Activated naive CD4-positive, alpha-beta T cell treated with anti-CD3 and anti-CD28 coated beads, Interleukin-2, amount 10 ng/mL, durations not matched to agents 7 days and 5 days (primary cell): Measurements from ENCODE around the gene ZSWIM6.
A peak's percentile ranks its signal among the peaks of the same experiment; 100 is the strongest.

Experiments used
- CTCF ChIA-PET: fragments of 350-600 bp; sonication (Branson Sonifier 250); formaldehyde crosslinking; loops from one replicate; lab custom pipeline; 2021; ENCODE audit warnings: antibody characterized with exemption; lab: Charles Lee
- DNase-seq: peaks from one replicate; pipeline ENCODE4 v3.0.0-alpha.2; 2020
- H3K27ac Mint-ChIP-seq: one replicate; pipeline ENCODE4 v1.8.0; 2021; ENCODE audit warnings: mild to moderate bottlenecking, moderate library complexity, mixed read lengths
- H3K27me3 Mint-ChIP-seq: one replicate; pipeline ENCODE4 v1.8.0; 2021; ENCODE audit warnings: mild to moderate bottlenecking, mixed read lengths
- H3K36me3 Mint-ChIP-seq: one replicate; pipeline ENCODE4 v1.8.0; 2021; ENCODE audit warnings: mixed read lengths
- H3K4me1 Mint-ChIP-seq: one replicate; pipeline ENCODE4 v1.8.0; 2021; ENCODE audit warnings: mixed read lengths
- H3K4me3 Mint-ChIP-seq: one replicate; pipeline ENCODE4 v1.8.0; 2021; ENCODE audit warnings: mild to moderate bottlenecking, moderate library complexity, mixed read lengths
- H3K9me3 Mint-ChIP-seq: one replicate; pipeline ENCODE4 v1.8.0; 2021; ENCODE audit warnings: mixed read lengths

ZSWIM6 gene

GRCh38 chr5:61350535-61350934 is 18.5 kb downstream of the ZSWIM6 start:
- no peak for DNase-seq
- H3K4me3 Mint-ChIP-seq, result no peak overlapping the region
- no peaks in the 10 kb centered on the region for H3K27me3 Mint-ChIP-seq
- no peaks in the 10 kb centered on the region for H3K9me3 Mint-ChIP-seq
- no peaks in the 10 kb centered on the region for H3K4me1 Mint-ChIP-seq
- no peaks in the 10 kb centered on the region for H3K36me3 Mint-ChIP-seq
- H3K27ac Mint-ChIP-seq, result no peak overlapping the region
- CTCF ChIA-PET, result no interaction called here

DNA sequence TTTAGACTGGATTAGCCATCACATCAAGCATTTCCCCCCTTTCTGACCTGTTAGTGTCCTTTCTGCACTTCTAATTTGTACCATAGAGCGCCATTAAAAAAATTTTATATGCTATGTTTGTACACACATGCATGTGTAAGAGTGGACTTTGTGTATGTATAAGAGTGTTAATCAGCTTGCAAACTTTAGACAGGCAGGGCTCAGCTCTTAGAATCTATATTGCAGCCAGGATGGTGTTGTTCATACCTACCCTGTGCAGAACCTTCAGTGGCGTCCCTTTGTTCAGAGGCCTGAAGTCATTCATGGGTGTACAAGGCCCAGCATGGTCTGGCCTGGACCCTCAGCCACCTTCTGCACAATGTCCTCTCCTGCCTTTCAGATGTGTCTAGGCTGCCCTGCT is 19.7 kb downstream of the ZSWIM6 start:
- no peak for DNase-seq
- no peaks in the 10 kb centered on the region for H3K36me3 Mint-ChIP-seq
- H3K4me3 Mint-ChIP-seq, result no peak overlapping the region
- no peak overlapping the region for H3K27ac Mint-ChIP-seq
- CTCF ChIA-PET, result no interaction called here
- peaks cover 1% of the 10 kb centered on the region for H3K9me3 Mint-ChIP-seq
- H3K27me3 Mint-ChIP-seq, result no peaks in the 10 kb centered on the region
- no peaks in the 10 kb centered on the region for H3K4me1 Mint-ChIP-seq

DNA sequence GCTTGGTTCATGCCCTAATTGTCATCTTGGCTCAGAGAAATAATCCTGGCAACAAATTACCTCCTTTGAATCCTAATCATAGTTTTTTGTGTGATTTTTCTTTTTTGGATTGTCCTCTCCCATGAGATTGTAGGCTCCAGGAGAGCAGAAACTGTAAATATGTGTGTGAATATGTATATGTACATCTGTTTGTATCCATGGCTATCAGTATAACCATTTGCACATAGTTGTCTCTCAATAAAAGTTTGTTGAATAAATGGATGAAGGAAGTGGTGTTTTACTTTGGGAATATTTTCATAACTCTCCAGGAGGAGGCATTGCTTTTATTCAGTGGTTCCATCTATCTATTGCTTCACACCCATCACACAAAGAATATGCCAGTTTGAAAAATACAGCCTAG is 20.1 kb downstream of the ZSWIM6 start:
- H3K9me3 Mint-ChIP-seq, result peaks cover 6% of the 10 kb centered on the region
- H3K27me3 Mint-ChIP-seq, result no peaks in the 10 kb centered on the region
- no peak overlapping the region for H3K4me3 Mint-ChIP-seq
- H3K36me3 Mint-ChIP-seq, result no peaks in the 10 kb centered on the region
- H3K27ac Mint-ChIP-seq, result no peak overlapping the region
- CTCF ChIA-PET, result no interaction called here
- H3K4me1 Mint-ChIP-seq, result no peaks in the 10 kb centered on the region
- no peak for DNase-seq

GRCh38 chr5:61352612-61353156 is 20.6 kb downstream of the ZSWIM6 start:
- no peaks in the 10 kb centered on the region for H3K36me3 Mint-ChIP-seq
- no peaks in the 10 kb centered on the region for H3K27me3 Mint-ChIP-seq
- H3K27ac Mint-ChIP-seq, result no peak overlapping the region
- peaks cover 7% of the 10 kb centered on the region for H3K9me3 Mint-ChIP-seq
- no peak overlapping the region for H3K4me3 Mint-ChIP-seq
- CTCF ChIA-PET, result no interaction called here
- no peaks in the 10 kb centered on the region for H3K4me1 Mint-ChIP-seq
- no peak for DNase-seq

DNA sequence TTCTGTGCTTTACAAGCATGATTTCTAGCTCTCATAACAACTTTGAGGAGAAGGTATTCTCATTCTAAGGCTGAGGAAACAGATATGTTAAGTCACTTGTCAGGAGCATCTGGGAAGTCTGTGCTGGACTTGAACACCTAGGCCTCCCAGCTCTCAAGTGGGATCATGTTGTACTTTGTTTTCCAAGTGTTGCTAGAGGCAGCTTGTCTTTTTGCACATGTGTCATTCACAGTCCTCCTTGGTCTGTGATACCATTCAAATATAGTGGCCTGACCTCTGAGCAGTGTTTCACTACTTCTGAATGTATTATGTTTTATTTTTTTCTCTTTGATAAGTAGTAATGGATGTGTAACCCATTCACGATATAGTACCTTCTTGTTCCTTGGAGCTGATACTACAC is 21.2 kb downstream of the ZSWIM6 start:
- H3K36me3 Mint-ChIP-seq, result peaks cover 2% of the 10 kb centered on the region
- H3K4me1 Mint-ChIP-seq, result no peaks in the 10 kb centered on the region
- CTCF ChIA-PET, result no interaction called here
- H3K4me3 Mint-ChIP-seq, result no peak overlapping the region
- H3K9me3 Mint-ChIP-seq, result peaks cover 10% of the 10 kb centered on the region
- no peak overlapping the region for H3K27ac Mint-ChIP-seq
- no peak for DNase-seq
- H3K27me3 Mint-ChIP-seq, result no peaks in the 10 kb centered on the region

GRCh38 chr5:61354199-61354598 is 22.1 kb downstream of the ZSWIM6 start:
- H3K4me1 Mint-ChIP-seq, result no peaks in the 10 kb centered on the region
- H3K27me3 Mint-ChIP-seq, result no peaks in the 10 kb centered on the region
- H3K27ac Mint-ChIP-seq, result no peak overlapping the region
- peaks cover 10% of the 10 kb centered on the region for H3K9me3 Mint-ChIP-seq
- no peak for DNase-seq
- H3K36me3 Mint-ChIP-seq, result peaks cover 2% of the 10 kb centered on the region
- no peak overlapping the region for H3K4me3 Mint-ChIP-seq
- CTCF ChIA-PET, result no interaction called here

DNA sequence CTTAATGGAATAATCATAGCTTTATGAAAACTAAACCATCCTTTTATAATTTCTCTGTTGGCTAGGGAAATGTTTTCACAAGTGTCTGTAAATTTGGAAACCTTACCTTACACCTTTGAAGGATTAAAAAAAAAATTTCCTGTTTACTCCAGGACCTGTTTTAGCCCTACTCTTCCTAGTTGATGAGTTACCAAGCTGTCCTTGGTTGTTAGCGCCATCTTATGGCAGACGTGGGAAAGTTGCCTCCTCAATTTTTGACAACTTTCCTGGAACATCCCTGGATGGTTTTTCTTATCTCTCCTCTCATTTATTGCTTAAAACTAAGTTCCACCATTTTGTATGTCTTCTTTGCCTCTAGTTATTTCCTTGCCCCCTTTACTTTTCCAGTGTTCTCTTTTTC is 25.7 kb downstream of the ZSWIM6 start:
- DNase-seq, result peak; percentile 29
- Mint-ChIP-seq H3K4me3 (no peak overlapping the region), H3K9me3 (peaks cover 10% of the 10 kb centered on the region), H3K27me3 (no peaks in the 10 kb centered on the region), H3K27ac (no peak overlapping the region), H3K4me1 (no peaks in the 10 kb centered on the region), H3K36me3 (peaks cover 4% of the 10 kb centered on the region)
- CTCF ChIA-PET, result interaction anchor here (1.7 kb wide), 1 partner anchor 11 kb away, joined by 3 read pairs; no protein-coding TSS in a partner anchor

- no peak overlapping the region for H3K27ac Mint-ChIP-seq
- H3K36me3 Mint-ChIP-seq, result peaks cover 3% of the 10 kb centered on the region
- no peaks in the 10 kb centered on the region for H3K4me1 Mint-ChIP-seq
- H3K27me3 Mint-ChIP-seq, result no peaks in the 10 kb centered on the region
- CTCF ChIA-PET, result interaction anchor here (1.0 kb wide), 1 partner anchor 295 kb away, joined by 3 read pairs; no protein-coding TSS in a partner anchor
- H3K4me3 Mint-ChIP-seq, result no peak overlapping the region
- H3K9me3 Mint-ChIP-seq, result peaks cover 2% of the 10 kb centered on the region
- no peak for DNase-seq
These were observed 30.8 kb downstream of the ZSWIM6 start for GRCh38 chr5:61362796-61363368.

GRCh38 chr5:61363401-61364114 is 31.5 kb downstream of the ZSWIM6 start:
- CTCF ChIA-PET, result interaction anchor here (1.0 kb wide), 1 partner anchor 294 kb away, joined by 3 read pairs; no protein-coding TSS in a partner anchor
- H3K27ac Mint-ChIP-seq, result no peak overlapping the region
- no peaks in the 10 kb centered on the region for H3K27me3 Mint-ChIP-seq
- H3K9me3 Mint-ChIP-seq, result no peaks in the 10 kb centered on the region
- H3K4me1 Mint-ChIP-seq, result no peaks in the 10 kb centered on the region
- H3K36me3 Mint-ChIP-seq, result peaks cover 2% of the 10 kb centered on the region
- DNase-seq, result no peak
- H3K4me3 Mint-ChIP-seq, result no peak overlapping the region

DNA sequence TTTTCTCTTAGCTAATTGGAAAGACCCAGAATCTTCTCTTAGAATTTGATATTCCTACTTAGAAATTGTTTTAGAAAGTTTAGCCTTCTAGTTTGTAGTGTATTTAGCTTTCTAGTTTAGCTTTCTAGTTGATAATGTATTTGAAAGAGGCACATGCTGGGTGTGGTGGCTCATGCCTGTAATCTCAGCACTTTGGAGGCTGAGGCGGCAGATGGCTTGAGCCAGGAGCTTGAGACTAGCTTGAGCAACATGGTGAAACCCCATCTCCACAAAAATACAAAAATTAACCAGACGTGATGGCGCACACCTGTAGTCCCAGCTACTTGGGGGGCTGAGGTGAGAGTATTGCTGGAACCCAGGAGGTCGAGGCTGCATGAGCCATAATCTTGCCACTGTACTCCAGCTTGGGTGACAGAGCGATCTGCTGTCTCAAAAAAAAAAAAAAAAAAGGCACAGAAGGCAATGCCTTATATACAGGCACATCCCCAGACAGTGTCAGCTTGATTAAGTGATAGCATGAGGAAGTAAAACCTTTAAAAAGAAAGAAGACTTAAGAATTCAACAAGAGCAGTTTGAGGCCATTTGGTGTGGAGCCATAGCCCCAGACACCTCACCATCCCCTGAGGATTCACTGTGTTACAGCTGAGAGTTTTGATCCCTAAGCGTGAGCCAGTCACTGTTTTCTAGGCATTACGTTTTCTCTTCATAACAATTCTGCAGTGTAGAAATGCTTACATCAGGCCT is 34.6 kb downstream of the ZSWIM6 start:
- Mint-ChIP-seq H3K27me3 (no peaks in the 10 kb centered on the region), H3K4me3 (no peak overlapping the region), H3K27ac (no peak overlapping the region), H3K4me1 (no peaks in the 10 kb centered on the region), H3K36me3 (no peaks in the 10 kb centered on the region), H3K9me3 (no peaks in the 10 kb centered on the region)
- no peak for DNase-seq
- CTCF ChIA-PET, result interaction anchor here (0.5 to 1.6 kb wide), 3 partner anchors 16 to 407 kb away, joined by 3 to 4 read pairs (median 3); no protein-coding TSS in a partner anchor

GRCh38 chr5:61370506-61370905 is 38.4 kb downstream of the ZSWIM6 start:
- CTCF ChIA-PET, result no interaction called here
- DNase-seq, result no peak
- H3K4me1 Mint-ChIP-seq, result no peaks in the 10 kb centered on the region
- H3K27me3 Mint-ChIP-seq, result no peaks in the 10 kb centered on the region
- H3K27ac Mint-ChIP-seq, result no peak overlapping the region
- no peak overlapping the region for H3K4me3 Mint-ChIP-seq
- H3K9me3 Mint-ChIP-seq, result no peaks in the 10 kb centered on the region
- H3K36me3 Mint-ChIP-seq, result no peaks in the 10 kb centered on the region

DNA sequence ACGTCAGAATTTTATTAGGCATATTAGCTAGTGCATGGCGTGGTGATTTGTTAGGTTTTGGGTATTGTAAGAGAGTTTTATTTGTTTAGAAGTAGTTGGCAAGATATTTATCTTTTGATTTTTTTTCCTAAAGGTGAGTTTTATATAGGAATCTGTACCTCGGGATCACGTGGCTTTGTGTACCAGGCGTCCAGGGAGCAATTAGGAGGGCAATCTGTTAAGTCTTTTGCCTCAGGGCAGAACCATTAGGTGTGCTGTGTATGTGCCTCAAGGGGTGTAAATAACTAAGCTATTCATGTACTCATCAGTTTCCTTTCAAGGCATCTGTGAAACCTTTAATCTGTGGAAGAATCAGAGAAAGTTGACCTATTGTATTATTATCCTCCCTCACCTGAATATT is 39.4 kb downstream of the ZSWIM6 start:
- Mint-ChIP-seq H3K36me3 (no peaks in the 10 kb centered on the region), H3K9me3 (no peaks in the 10 kb centered on the region), H3K27me3 (no peaks in the 10 kb centered on the region), H3K4me3 (no peak overlapping the region), H3K27ac (no peak overlapping the region), H3K4me1 (no peaks in the 10 kb centered on the region)
- no peak for DNase-seq
- CTCF ChIA-PET, result no interaction called here

- no peak overlapping the region for H3K27ac Mint-ChIP-seq
- CTCF ChIA-PET, result no interaction called here
- DNase-seq, result no peak
- H3K4me3 Mint-ChIP-seq, result no peak overlapping the region
- no peaks in the 10 kb centered on the region for H3K36me3 Mint-ChIP-seq
- no peaks in the 10 kb centered on the region for H3K9me3 Mint-ChIP-seq
- H3K27me3 Mint-ChIP-seq, result no peaks in the 10 kb centered on the region
- no peaks in the 10 kb centered on the region for H3K4me1 Mint-ChIP-seq
These were observed 47.6 kb downstream of the ZSWIM6 start for GRCh38 chr5:61379677-61380076.

DNA sequence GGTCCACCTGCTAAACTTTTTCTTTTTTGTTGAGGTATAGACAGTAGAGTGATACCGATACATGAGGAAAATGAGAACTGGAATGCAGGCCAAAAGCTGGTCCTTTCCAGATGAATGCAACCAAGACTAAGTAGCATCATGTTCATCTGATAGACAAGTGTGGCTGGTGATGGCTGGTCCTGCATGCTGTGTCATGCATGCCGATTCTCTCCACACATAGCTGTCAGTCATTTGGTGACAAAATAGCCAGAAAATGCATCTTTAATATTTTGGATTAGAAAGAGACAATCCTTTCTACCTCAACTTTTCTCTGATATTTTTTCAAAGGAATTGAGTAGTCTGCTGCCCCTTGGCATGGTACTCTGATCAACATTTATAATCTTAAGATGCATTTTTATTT is 49.9 kb downstream of the ZSWIM6 start:
- Mint-ChIP-seq H3K36me3 (no peaks in the 10 kb centered on the region), H3K4me1 (no peaks in the 10 kb centered on the region), H3K9me3 (no peaks in the 10 kb centered on the region), H3K27me3 (no peaks in the 10 kb centered on the region), H3K27ac (no peak overlapping the region), H3K4me3 (no peak overlapping the region)
- no peak for DNase-seq
- CTCF ChIA-PET, result interaction anchor here (1.3 kb wide), 1 partner anchor 16 kb away, joined by 3 read pairs; no protein-coding TSS in a partner anchor
